Kidney (tissue), 14 donors: ENCODE data around the gene BAHD1. TPM values are rescaled to one million over a fixed set of nuclear protein-coding genes. Genes with fewer than 3 reads are reported as not detected.

Experiments
- DNase-seq, 5 donors: peaks; one replicate each; pipeline ENCODE4 v3.0.0-alpha.2; 2013 to 2020
- FAIRE-seq: peaks from 2 replicates; lab custom pipeline; 2012; peaks lifted over from hg19 to GRCh38; lab: Jason Lieb, UNC
- H3K27ac ChIP-seq, 2 donors: one replicate each; pipeline ENCODE4 v1.7.0; 2013; ENCODE audit warnings: low read depth in 2 of 2, low read length in 2 of 2, inconsistent platforms in 1 of 2
- H3K27me3 ChIP-seq: one replicate; pipeline ENCODE4 v1.7.1; 2013; ENCODE audit warnings: low read length, inconsistent platforms; ENCODE audit not compliant: control insufficient read depth, insufficient read depth
- H3K36me3 ChIP-seq, 3 donors: one replicate each; pipeline versions ENCODE4 v1.7.0 to v1.7.1; 2013; ENCODE audit warnings: low read length in 3 of 3, control low read depth in 1 of 3, inconsistent platforms in 1 of 3; ENCODE audit not compliant: insufficient read depth in 3 of 3, control insufficient read depth in 2 of 3
- H3K4me1 ChIP-seq, 3 donors: one replicate each; pipeline versions ENCODE4 v1.7.0 to v1.7.1; 2013; ENCODE audit warnings: low read length in 3 of 3, inconsistent platforms in 1 of 3, low read depth in 1 of 3; ENCODE audit not compliant: control insufficient read depth in 2 of 3, insufficient read depth in 2 of 3
- H3K4me3 ChIP-seq, 3 donors: one replicate each; pipeline versions ENCODE4 v1.7.0 to v1.8.1; 2013; ENCODE audit warnings: low read length in 3 of 3, control low read depth in 1 of 3, inconsistent platforms in 1 of 3
- H3K9ac ChIP-seq, 3 donors: one replicate each; pipeline versions ENCODE4 v1.7.0 to v1.7.1; 2013; ENCODE audit warnings: low read length in 3 of 3, control low read depth in 1 of 3, inconsistent platforms in 1 of 3
- H3K9me3 ChIP-seq, 3 donors: one replicate each; pipeline versions ENCODE4 v1.7.0 to v1.7.1; 2013; ENCODE audit warnings: low read length in 3 of 3, control low read depth in 1 of 3, inconsistent platforms in 1 of 3; ENCODE audit not compliant: control insufficient read depth in 2 of 3, insufficient read depth in 1 of 3
- intact Hi-C: fragments of 100-400 bp; cut with DNase I; formaldehyde crosslinking; loops from one replicate; pipeline ENCODE4 v1.11.1; 2022
- polyA plus RNA-seq: library from polyadenylated mRNA; stranded (reverse); fragments of 350-450 nt; fragmentation: Illumina TruSeq; extraction: RNeasy Lipid Tissue Mini Kit (QIAGEN cat#74804); gene quantifications from one replicate; pipeline ENCODE4 v1.2.3, GENCODE V29; 2014; ENCODE audit warnings: low read depth, low replicate concordance; ENCODE audit not compliant: insufficient read depth
- total RNA-seq: library from RNA; stranded (reverse); fragmentation: NEBNext Ultra II Directional; extraction: Animal tissue kit (Norgen Biotek cat#: 25700); gene quantifications from one replicate; pipeline ENCODE4 v1.2.1, GENCODE V29; 2021
- TF ChIP-seq, protein P1 (sequence below): IDR thresholded peaks from 3 replicates; pipeline ENCODE4 v1.5.1; 2012; ENCODE audit warnings: mild to moderate bottlenecking, moderate library complexity, borderline replicate concordance; ENCODE audit not compliant: insufficient read depth; ENCODE audit errors: extremely low read depth
- donor health status: control.
- donor health status: control.
- donor health status: control.
- donor health status: control.
- donor health status: control.
- donor health status: DM: yes; HTN: yes; CAD: no.
- donor health status: Normal renal cell carcinoma (clear cell type).

Gene BAHD1
- total and polyA plus RNA-seq, 2 donors from 2014 or later, result 13.3 to 28.4 TPM

DNA sequence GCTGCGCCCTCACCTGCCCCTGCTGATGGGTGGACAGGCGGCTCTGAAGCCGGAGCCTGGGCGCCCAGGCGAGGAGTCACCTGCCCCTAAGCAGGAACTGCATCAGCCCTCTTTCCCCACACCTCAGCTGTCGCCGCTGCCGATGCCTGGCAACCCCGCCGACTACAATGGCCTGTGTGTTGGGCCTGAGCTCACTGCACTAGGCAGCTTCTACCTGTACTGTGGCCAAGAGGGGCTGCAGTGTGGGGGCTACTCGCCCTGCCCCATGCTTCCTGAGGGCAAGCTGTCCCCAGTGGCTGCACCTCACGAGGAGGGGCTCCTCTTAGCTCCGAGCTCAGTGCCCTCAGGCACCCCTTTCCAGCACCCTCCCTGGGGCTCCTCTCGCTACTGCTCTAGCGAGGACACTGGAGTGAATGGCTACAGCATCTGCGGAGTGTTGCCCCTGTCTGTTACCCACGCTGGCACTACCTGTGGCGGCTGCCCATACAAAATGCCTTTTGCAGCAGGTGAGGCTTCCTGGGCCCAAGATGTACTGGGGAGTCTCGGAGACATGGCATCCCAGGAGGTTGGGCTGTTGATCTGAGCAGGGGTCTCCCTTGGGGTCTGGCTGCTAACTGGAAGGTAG is 18.8 kb downstream of the BAHD1 start:
- Histone ChIP-seq H3K4me3 (no peak overlapping the region), H3K27ac (no peak overlapping the region), H3K9ac (no peak overlapping the region), H3K4me1 (peaks cover 0 to 16% (median 15%) of the 10 kb centered on the region in 3 donors), H3K36me3 (peaks cover 0 to 20% (median 7%) of the 10 kb centered on the region in 3 donors), H3K9me3 (no peaks in the 10 kb centered on the region), H3K27me3 (no peaks in the 10 kb centered on the region)
- TF ChIP-seq, protein P1, sequence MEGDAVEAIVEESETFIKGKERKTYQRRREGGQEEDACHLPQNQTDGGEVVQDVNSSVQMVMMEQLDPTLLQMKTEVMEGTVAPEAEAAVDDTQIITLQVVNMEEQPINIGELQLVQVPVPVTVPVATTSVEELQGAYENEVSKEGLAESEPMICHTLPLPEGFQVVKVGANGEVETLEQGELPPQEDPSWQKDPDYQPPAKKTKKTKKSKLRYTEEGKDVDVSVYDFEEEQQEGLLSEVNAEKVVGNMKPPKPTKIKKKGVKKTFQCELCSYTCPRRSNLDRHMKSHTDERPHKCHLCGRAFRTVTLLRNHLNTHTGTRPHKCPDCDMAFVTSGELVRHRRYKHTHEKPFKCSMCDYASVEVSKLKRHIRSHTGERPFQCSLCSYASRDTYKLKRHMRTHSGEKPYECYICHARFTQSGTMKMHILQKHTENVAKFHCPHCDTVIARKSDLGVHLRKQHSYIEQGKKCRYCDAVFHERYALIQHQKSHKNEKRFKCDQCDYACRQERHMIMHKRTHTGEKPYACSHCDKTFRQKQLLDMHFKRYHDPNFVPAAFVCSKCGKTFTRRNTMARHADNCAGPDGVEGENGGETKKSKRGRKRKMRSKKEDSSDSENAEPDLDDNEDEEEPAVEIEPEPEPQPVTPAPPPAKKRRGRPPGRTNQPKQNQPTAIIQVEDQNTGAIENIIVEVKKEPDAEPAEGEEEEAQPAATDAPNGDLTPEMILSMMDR, result no peak
- FAIRE-seq (no peak), DNase-seq (peak in 1 of 5 donors; percentile 55)
- intact Hi-C loops, result no loop called here

DNA sequence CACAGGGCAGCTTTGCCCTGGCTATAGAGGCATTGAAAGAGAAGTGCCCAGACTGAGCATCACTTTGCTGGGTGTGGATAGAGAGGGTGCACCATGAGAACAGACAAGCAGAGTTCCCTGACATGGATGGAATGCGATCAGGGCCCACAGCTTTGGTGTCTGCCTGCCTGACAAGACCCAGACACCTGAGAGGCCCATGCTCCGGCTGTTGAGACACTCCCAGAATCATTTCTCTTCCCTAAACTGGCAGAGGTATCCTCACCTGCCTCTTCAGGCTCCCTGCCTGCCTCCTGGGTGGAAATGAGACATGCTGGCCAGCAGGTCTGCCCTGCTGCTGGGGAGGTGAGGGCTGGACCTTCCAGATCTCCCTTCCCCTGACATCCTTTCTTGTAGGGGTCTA is 19.7 kb downstream of the BAHD1 start:
- no peak overlapping the region for H3K9ac ChIP-seq
- no peak overlapping the region for H3K27ac ChIP-seq
- H3K9me3 ChIP-seq, result no peaks in the 10 kb centered on the region
- DNase-seq (peak in 1 of 5 donors; percentile 37), FAIRE-seq (no peak)
- H3K36me3 ChIP-seq, result peaks cover 0 to 26% (median 12%) of the 10 kb centered on the region in 3 donors
- no peak overlapping the region for H3K4me3 ChIP-seq
- peaks cover 0 to 11% (median 10%) of the 10 kb centered on the region in 3 donors for H3K4me1 ChIP-seq
- no peaks in the 10 kb centered on the region for H3K27me3 ChIP-seq
- TF ChIP-seq, protein P1, result no peak
- intact Hi-C loops, result no loop called here

DNA sequence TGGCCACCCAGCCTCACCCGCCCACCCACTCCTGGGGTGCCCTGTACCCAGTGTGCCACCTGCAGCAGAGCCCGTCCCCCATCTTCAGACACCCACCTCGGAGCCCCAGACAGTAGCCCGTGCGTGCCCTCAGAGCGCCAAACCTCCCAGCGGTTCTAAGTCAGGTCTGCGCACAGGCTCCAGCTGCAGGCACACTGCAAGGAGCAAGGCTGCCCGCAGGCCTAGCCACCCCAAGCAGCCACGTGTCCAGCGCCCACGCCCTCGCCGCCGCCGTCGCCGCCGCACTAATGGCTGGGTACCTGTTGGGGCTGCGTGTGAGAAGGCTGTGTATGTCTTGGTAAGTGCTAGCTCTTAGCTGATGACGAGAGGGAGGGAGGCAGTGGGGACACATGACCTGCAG is 21.2 kb downstream of the BAHD1 start:
- intact Hi-C loops, result no loop called here
- DNase-seq, result no peak
- Histone ChIP-seq H3K4me1 (peaks cover 0 to under 1% (median 0%) of the 10 kb centered on the region in 3 donors), H3K4me3 (no peak overlapping the region), H3K9me3 (no peaks in the 10 kb centered on the region), H3K27me3 (no peaks in the 10 kb centered on the region), H3K9ac (no peak overlapping the region), H3K36me3 (peaks cover 0 to 30% (median 14%) of the 10 kb centered on the region in 3 donors), H3K27ac (no peak overlapping the region)
- TF ChIP-seq, protein P1, result no peak
- FAIRE-seq, result no peak

DNA sequence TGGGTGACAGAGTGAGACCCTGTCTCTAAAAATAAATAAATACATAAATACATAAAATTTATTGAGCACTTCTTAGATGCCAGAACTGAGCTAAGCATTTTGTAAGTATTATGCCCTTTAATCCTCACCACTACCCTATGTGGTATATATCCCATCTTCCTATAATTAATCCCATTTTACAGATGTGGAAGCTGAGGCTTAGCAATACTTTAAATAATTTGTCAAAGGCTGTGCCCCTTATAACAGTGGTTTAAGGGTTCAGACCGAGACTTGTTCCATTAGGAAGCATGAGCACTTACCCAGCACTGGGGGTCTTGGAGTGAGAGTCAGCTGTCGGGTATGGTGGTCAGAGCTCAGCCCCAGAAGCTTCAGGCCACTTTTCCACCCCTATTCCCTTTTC is 22.5 kb downstream of the BAHD1 start:
- Histone ChIP-seq H3K27ac (no peak overlapping the region), H3K9me3 (no peaks in the 10 kb centered on the region), H3K27me3 (no peaks in the 10 kb centered on the region), H3K4me1 (no peaks in the 10 kb centered on the region), H3K4me3 (no peak overlapping the region), H3K9ac (no peak overlapping the region), H3K36me3 (peaks cover 0 to 30% (median 14%) of the 10 kb centered on the region in 3 donors)
- intact Hi-C loops, result no loop called here
- DNase-seq (no peak), FAIRE-seq (no peak)
- TF ChIP-seq, protein P1, result no peak
